Cardiac fibroblast (primary cell): ENCODE results near the gene ELP2.

Experiments
- DNase-seq, 2 donors: peaks; one replicate each; pipeline versions ENCODE4 v3.0.0 to v3.0.0-alpha.2; 2010; ENCODE audit warnings: low read depth in 2 of 2
- H3K4me3 ChIP-seq, 2 donors: replicated peaks in 1 of 2; 1 replicate in 1 of 2; 2 replicates in 1 of 2; pipeline ENCODE4 v1.5.1; 2011; ENCODE audit warnings: low read depth in 2 of 2, low read length in 2 of 2, mild to moderate bottlenecking in 2 of 2, moderate library complexity in 1 of 2
- CTCF ChIP-seq: IDR thresholded peaks from one replicate; pipeline ENCODE4 v1.5.1; 2011; ENCODE audit warnings: low read depth, mild to moderate bottlenecking, low read length, inconsistent platforms

ELP2 gene

GRCh38 chr18:36187193-36187825 lies 57.6 kb downstream of the ELP2 start, which contains the start of gene MOCOS:
Gene MOCOS, plus strand, starts transcription at chr18:36187497. Its CDS starts 43 bp downstream, at chr18:36187540.
- DNase-seq = peak; percentile 53 to 63
- H3K4me3 ChIP-seq = peak within 1 kb of the TSS; percentile 78 to 82
- no peak for TF ChIP-seq CTCF

GRCh38 chr18:36187826-36188721 lies 58.4 kb downstream of the ELP2 start:
- TF ChIP-seq CTCF = no peak
- DNase-seq = peak in 1 of 2 donors; percentile 40
- H3K4me3 ChIP-seq = peak overlapping the region; percentile 78 to 82

GRCh38 chr18:36188916-36189315 lies 59.2 kb downstream of the ELP2 start:
- DNase-seq = no peak
- no peak for TF ChIP-seq CTCF
- H3K4me3 ChIP-seq = no peak overlapping the region

- H3K4me3 ChIP-seq = no peak overlapping the region
- DNase-seq = no peak
- no peak for TF ChIP-seq CTCF
These were observed 59.8 kb downstream of the ELP2 start for GRCh38 chr18:36189486-36189885.

- TF ChIP-seq CTCF = no peak
- no peak overlapping the region for H3K4me3 ChIP-seq
- DNase-seq = no peak
These were observed 61.6 kb downstream of the ELP2 start for GRCh38 chr18:36191286-36191685.

GRCh38 chr18:36191711-36192110 lies 62.0 kb downstream of the ELP2 start:
- H3K4me3 ChIP-seq = no peak overlapping the region
- no peak for TF ChIP-seq CTCF

More at GRCh38 chr18:36191711-36192110, 62.0 kb downstream of the ELP2 start:
- DNase-seq = no peak
